ENCODE results near the gene TMEM61. TPM values are rescaled to one million over a fixed set of nuclear protein-coding genes. Genes with fewer than 3 reads are reported as not detected.

The TMEM61 gene
- total and polyA plus RNA-seq, 2 of the 8 experiments (the other 6 are each of a cell fraction or from before 2014, with no cell fraction given), result 0.54 to 1.4 TPM

- no peak overlapping the region for H3K4ac ChIP-seq (replicated peaks; ENCODE audit: insufficient read length, low read depth, low read length)
- H3K36me3 ChIP-seq (ENCODE audit: control insufficient read depth in 2 of 4, insufficient read depth in 4 of 4, low read length in 3 of 4), result no peaks in the 10 kb centered on the region
- DNase-seq (ENCODE audit: low read depth in 1 of 2, low spot score in 2 of 2) (no peak), FAIRE-seq (no peak)
- H2BK12ac ChIP-seq (ENCODE audit: low read depth, low read length), result no peak overlapping the region
- H3K4me1 ChIP-seq (replicated peaks in 1 of 4; ENCODE audit: control insufficient read depth in 3 of 4, insufficient read depth in 4 of 4, low read length in 3 of 4), result no peaks in the 10 kb centered on the region
- H3K79me2 ChIP-seq (ENCODE audit: control insufficient read depth in 1 of 2, insufficient read depth in 2 of 2, low read length in 2 of 2), result no peaks in the 10 kb centered on the region
- no peaks in the 10 kb centered on the region for H4K20me1 ChIP-seq (replicated peaks in 1 of 2; ENCODE audit: control insufficient read depth in 1 of 2, insufficient read depth in 2 of 2, low read length in 2 of 2)
- 82% methylated on average over 1 of the region's 1 CpG; no CpG with 5 or more reads in 1 of the 2 experiments for WGBS, 2 experiments (ENCODE audit: extremely low coverage in 1 of 2, insufficient coverage in 1 of 2, insufficient read length in 1 of 2, insufficient replicate concordance in 2 of 2, low coverage in 1 of 2, low lambda C conversion rate in 2 of 2, missing lambda C conversion rate in 1 of 2)
- no peak overlapping the region for H3K23ac ChIP-seq (ENCODE audit: insufficient read length)
- H2BK15ac ChIP-seq (ENCODE audit: low read length), result no peak overlapping the region
- no peak overlapping the region for H2AK5ac ChIP-seq (ENCODE audit: low read depth, low read length)
- no peak overlapping the region for H2BK120ac ChIP-seq (replicated peaks; ENCODE audit: low read depth, low read length)
- H3K23me2 ChIP-seq (ENCODE audit: low read depth, low read length), result no peaks in the 10 kb centered on the region
- no peaks in the 10 kb centered on the region for H3K79me1 ChIP-seq (ENCODE audit: low read depth, low read length)
- no peak overlapping the region for H3K56ac ChIP-seq (replicated peaks; ENCODE audit: insufficient read length, low read depth, low read length)
- CTCF ChIA-PET (ENCODE audit: partially characterized antibody), result interaction anchor here (0.7 to 1.6 kb wide), 6 partner anchors 10 to 139 kb away, joined by 3 to 10 read pairs (median 4); no protein-coding TSS in a partner anchor
- H3K4me3 ChIP-seq (ENCODE audit: extremely low read depth in 1 of 4, insufficient read depth in 2 of 4, low read depth in 3 of 4, low read length in 4 of 4), result no peak overlapping the region
- H3K14ac ChIP-seq (ENCODE audit: insufficient read length), result no peak overlapping the region
- H3K9ac ChIP-seq (replicated peaks in 1 of 4; ENCODE audit: extremely low read depth in 1 of 4, low read depth in 3 of 4, low read length in 3 of 4), result no peak overlapping the region
- peaks cover 4 to 8% of the 10 kb centered on the region in 2 experiments; a peak in 3 of 4 replicates for H3K9me3 ChIP-seq (ENCODE audit: insufficient read depth in 2 of 2, low read depth in 1 of 2, low read length in 1 of 2)
- no peak overlapping the region for H3K18ac ChIP-seq (ENCODE audit: extremely low read depth, low read length)
- no peak overlapping the region for H2BK5ac ChIP-seq (ENCODE audit: low read depth, low read length)
- H3K27me3 ChIP-seq (replicated peaks in 1 of 4; ENCODE audit: control insufficient read depth in 3 of 4, extremely low read depth in 1 of 4, insufficient read depth in 3 of 4, low read length in 3 of 4), result no peaks in the 10 kb centered on the region
- H3K4me2 ChIP-seq (ENCODE audit: insufficient read depth in 1 of 2, low read depth in 2 of 2, low read length in 2 of 2), result no peak overlapping the region
- no peak overlapping the region for H3K27ac ChIP-seq (ENCODE audit: low read depth, low read length)
- H2BK20ac ChIP-seq (ENCODE audit: low read length), result no peak overlapping the region
- H4K5ac ChIP-seq (ENCODE audit: insufficient read length, low read depth, low read length), result no peak overlapping the region
- no peak overlapping the region for H2AFZ ChIP-seq (ENCODE audit: low read length)
- POLR2A ChIA-PET (ENCODE audit: partially characterized antibody), result no interaction called here
- H4K91ac ChIP-seq (replicated peaks; ENCODE audit: insufficient read length, low read length), result no peak overlapping the region
- H4K8ac ChIP-seq (ENCODE audit: extremely low read depth, insufficient read depth, low read length), result no peak overlapping the region
Observed at GRCh38 chr1:54931275-54931840, 49.1 kb upstream of the TMEM61 start.

All from H1 (cell line).